Endothelial cell of umbilical vein (primary cell): Measurements from ENCODE around the gene WDR7.

Experiments used
- EZH2 ChIP-seq: IDR thresholded peaks from 2 replicates; pipeline ENCODE4 v1.6.1; 2012; ENCODE audit warnings: borderline replicate concordance, low read depth, mild to moderate bottlenecking, moderate library complexity, low read length, inconsistent platforms; ENCODE audit not compliant: severe bottlenecking
- GATA2 ChIP-seq: IDR thresholded peaks from 2 replicates; pipeline ENCODE4 v1.7.0; 2011; ENCODE audit warnings: low read depth, mild to moderate bottlenecking, moderate library complexity, mixed read lengths, low read length; ENCODE audit not compliant: insufficient read length, insufficient read depth
- MAX ChIP-seq: IDR thresholded peaks from 2 replicates; pipeline ENCODE4 v1.6.1; 2011; ENCODE audit not compliant: insufficient read depth, insufficient read length
- MYC ChIP-seq: IDR thresholded peaks from one replicate; pipeline ENCODE4 v1.6.1; 2011; ENCODE audit warnings: mild to moderate bottlenecking, low read depth, low read length
- POLR2A ChIP-seq: IDR thresholded peaks from 2 replicates; pipeline ENCODE4 v1.6.1; 2012; ENCODE audit warnings: low read depth, mild to moderate bottlenecking, control low read depth, low read length
- POLR2AphosphoS5 ChIP-seq: IDR thresholded peaks from 2 replicates; pipeline ENCODE4 v1.6.1; 2012; ENCODE audit warnings: low read depth, mild to moderate bottlenecking, control low read depth, low read length, moderate library complexity; ENCODE audit not compliant: insufficient read depth
- TF ChIP-seq, protein P1 (sequence below), 2 donors: IDR thresholded peaks; 1 replicate in 1 of 2; 2 replicates in 1 of 2; pipeline ENCODE4 v1.5.1; 2011; ENCODE audit warnings: low read length in 2 of 2, mild to moderate bottlenecking in 2 of 2, moderate library complexity in 2 of 2, control low read depth in 1 of 2, inconsistent platforms in 1 of 2, low read depth in 1 of 2; ENCODE audit not compliant: insufficient read depth in 1 of 2; ENCODE audit errors: extremely low read depth in 1 of 2

- TF ChIP-seq GATA2 (no peak), POLR2AphosphoS5 (no peak), POLR2A (no peak), EZH2 (no peak), MYC (no peak), MAX (no peak)
- TF ChIP-seq, protein P1, sequence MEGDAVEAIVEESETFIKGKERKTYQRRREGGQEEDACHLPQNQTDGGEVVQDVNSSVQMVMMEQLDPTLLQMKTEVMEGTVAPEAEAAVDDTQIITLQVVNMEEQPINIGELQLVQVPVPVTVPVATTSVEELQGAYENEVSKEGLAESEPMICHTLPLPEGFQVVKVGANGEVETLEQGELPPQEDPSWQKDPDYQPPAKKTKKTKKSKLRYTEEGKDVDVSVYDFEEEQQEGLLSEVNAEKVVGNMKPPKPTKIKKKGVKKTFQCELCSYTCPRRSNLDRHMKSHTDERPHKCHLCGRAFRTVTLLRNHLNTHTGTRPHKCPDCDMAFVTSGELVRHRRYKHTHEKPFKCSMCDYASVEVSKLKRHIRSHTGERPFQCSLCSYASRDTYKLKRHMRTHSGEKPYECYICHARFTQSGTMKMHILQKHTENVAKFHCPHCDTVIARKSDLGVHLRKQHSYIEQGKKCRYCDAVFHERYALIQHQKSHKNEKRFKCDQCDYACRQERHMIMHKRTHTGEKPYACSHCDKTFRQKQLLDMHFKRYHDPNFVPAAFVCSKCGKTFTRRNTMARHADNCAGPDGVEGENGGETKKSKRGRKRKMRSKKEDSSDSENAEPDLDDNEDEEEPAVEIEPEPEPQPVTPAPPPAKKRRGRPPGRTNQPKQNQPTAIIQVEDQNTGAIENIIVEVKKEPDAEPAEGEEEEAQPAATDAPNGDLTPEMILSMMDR (IDR thresholded peaks at IDR 0.05; ENCODE audit: extremely low read depth in 1 of 2, insufficient read depth in 1 of 2, low read depth in 1 of 2, low read length in 2 of 2): no peak
Observed at GRCh38 chr18:56910237-56910636, 259.1 kb downstream of the WDR7 start.
